GM23338 (cell line): Measurements from ENCODE around the gene CDYL. TPM values are rescaled to one million over a fixed set of nuclear protein-coding genes. Genes with fewer than 3 reads are reported as not detected.

Experiments used
- ATAC-seq: fragments of 200-7000 bp; cut with Tn5 transposase; 3 replicates; pipeline ENCODE4 v1.9.1; 2020
- DNase-seq: peaks from one replicate; pipeline ENCODE4 v3.0.0-alpha.2; 2015; ENCODE audit warnings: low spot score
- H2AFZ ChIP-seq: fragments of 200-600 bp; sonication (generic); 2 replicates; pipeline ENCODE4 v1.8.0; 2016; ENCODE audit warnings: antibody characterized with exemption, mild to moderate bottlenecking, moderate library complexity
- H3F3A ChIP-seq: fragments of 200-600 bp; sonication (generic); replicated peaks from 2 replicates; pipeline ENCODE4 v1.8.0; 2017; ENCODE audit warnings: antibody characterized with exemption, mixed run types, low read depth
- H3K27ac ChIP-seq: fragments of 200-600 bp; sonication (generic); 2 replicates; pipeline ENCODE4 v1.6.1; 2016; ENCODE audit warnings: low read depth
- H3K27me3 ChIP-seq: fragments of 200-600 bp; sonication (generic); 2 replicates; pipeline ENCODE4 v1.8.0; 2016; ENCODE audit warnings: mild to moderate bottlenecking, mixed run types, moderate library complexity; ENCODE audit not compliant: insufficient read depth
- H3K36me3 ChIP-seq: fragments of 200-600 bp; sonication (generic); 2 replicates; pipeline ENCODE4 v1.8.0; 2016; ENCODE audit warnings: mild to moderate bottlenecking; ENCODE audit not compliant: insufficient read depth
- H3K4me1 ChIP-seq: fragments of 200-600 bp; sonication (generic); 2 replicates; pipeline ENCODE4 v1.8.0; 2016; ENCODE audit warnings: mild to moderate bottlenecking, moderate library complexity; ENCODE audit not compliant: insufficient read depth
- H3K4me2 ChIP-seq: fragments of 200-600 bp; sonication (generic); 2 replicates; pipeline ENCODE4 v1.7.1; 2017; ENCODE audit warnings: mixed run types
- H3K4me3 ChIP-seq: fragments of 200-600 bp; sonication (generic); 2 replicates; pipeline ENCODE4 v1.6.1; 2016; ENCODE audit warnings: mixed run types
- H3K79me2 ChIP-seq: fragments of 200-600 bp; sonication (generic); replicated peaks from 2 replicates; pipeline ENCODE4 v1.8.0; 2017; ENCODE audit warnings: mild to moderate bottlenecking; ENCODE audit not compliant: insufficient read depth
- H3K9me2 ChIP-seq: fragments of 200-600 bp; sonication (generic); 2 replicates; pipeline ENCODE4 v1.8.0; 2017; ENCODE audit not compliant: insufficient read depth
- H4K20me1 ChIP-seq: fragments of 200-600 bp; sonication (generic); replicated peaks from 2 replicates; pipeline ENCODE4 v1.8.0; 2017; ENCODE audit warnings: mild to moderate bottlenecking; ENCODE audit not compliant: insufficient read depth
- H3K27ac Mint-ChIP-seq: 2 replicates; pipeline ENCODE4 v1.8.0; 2020; ENCODE audit warnings: inconsistent platforms, mild to moderate bottlenecking, moderate library complexity, mixed read lengths
- H3K27me3 Mint-ChIP-seq: 3 replicates; pipeline ENCODE4 v1.8.0; 2022; ENCODE audit warnings: low read depth, mild to moderate bottlenecking, moderate library complexity, mixed read lengths, inconsistent platforms; ENCODE audit not compliant: insufficient read depth, poor library complexity
- H3K36me3 Mint-ChIP-seq: 3 replicates; pipeline ENCODE4 v1.8.0; 2021; ENCODE audit warnings: low read depth, mild to moderate bottlenecking, inconsistent platforms, moderate library complexity, mixed read lengths
- H3K4me1 Mint-ChIP-seq: 3 replicates; pipeline ENCODE4 v1.8.0; 2020; ENCODE audit warnings: mild to moderate bottlenecking, inconsistent platforms, mixed read lengths
- H3K4me3 Mint-ChIP-seq: 3 replicates; pipeline ENCODE4 v1.8.0; 2021; ENCODE audit warnings: moderate library complexity, mild to moderate bottlenecking, inconsistent platforms, mixed read lengths
- H3K9me3 Mint-ChIP-seq: 3 replicates; pipeline ENCODE4 v1.8.0; 2020; ENCODE audit warnings: moderate library complexity, mild to moderate bottlenecking, inconsistent platforms, mixed read lengths
- CREB1 ChIP-seq: fragments of 250-450 bp; sonication (Bioruptor Pico); IDR thresholded peaks from 2 replicates; pipeline ENCODE4 v1.5.0; 2020; ENCODE audit warnings: low read depth, mild to moderate bottlenecking, moderate library complexity
- EZH2 ChIP-seq: fragments of 200-600 bp; sonication (generic); IDR thresholded peaks from one replicate; pipeline ENCODE4 v1.8.0; 2017; ENCODE audit warnings: antibody characterized with exemption, mild to moderate bottlenecking, low read depth; ENCODE audit not compliant: unreplicated experiment
- STAT1 ChIP-seq: IDR thresholded peaks from one replicate; pipeline ENCODE4 v1.6.1; 2016; ENCODE audit warnings: antibody characterized with exemption; ENCODE audit not compliant: unreplicated experiment
- ZNF114 ChIP-seq: fragments of 250-450 bp; sonication (Bioruptor Pico); IDR thresholded peaks from 2 replicates; pipeline ENCODE4 v1.5.0; 2020; ENCODE audit warnings: mild to moderate bottlenecking, moderate library complexity
- ZNF331 ChIP-seq: fragments of 250-450 bp; sonication (Bioruptor Pico); IDR thresholded peaks from 2 replicates; pipeline ENCODE4 v1.5.0; 2020; ENCODE audit warnings: low read depth, mild to moderate bottlenecking, moderate library complexity
- polyA plus RNA-seq: library from polyadenylated mRNA; unstranded; fragments of >200 nt; fragmentation: Nextera tagmentation; extraction: Ambion mirVana; gene quantifications from 2 replicates; pipeline ENCODE4 v1.2.1, GENCODE V29; 2016
- total RNA-seq: library from RNA; depleted of rRNA; stranded (reverse); fragments of >200 nt; shearing (Covaris generic); gene quantifications from 2 replicates; pipeline ENCODE4 v1.2.3, GENCODE V29; 2014
- TF ChIP-seq, protein P1 (sequence below): IDR thresholded peaks from 2 replicates; pipeline ENCODE4 v1.6.1; 2016; ENCODE audit warnings: antibody characterized with exemption
- TF ChIP-seq, protein P2 (sequence below), 2 experiments: fragments of 200-600 bp in 1 of 2; sonication (generic) in 1 of 2; conservative IDR thresholded peaks; 2 replicates each; pipeline versions ENCODE4 v1.5.1 to v1.6.1; 2016 to 2017; ENCODE audit warnings: antibody characterized with exemption in 2 of 2, low read depth in 2 of 2, mild to moderate bottlenecking in 2 of 2, moderate library complexity in 1 of 2
- TF ChIP-seq, protein P3 (sequence below): IDR thresholded peaks from one replicate; pipeline ENCODE4 v1.6.1; 2018; ENCODE audit warnings: antibody characterized with exemption; ENCODE audit not compliant: unreplicated experiment

CDYL gene
- total and polyA plus RNA-seq, 2 experiments from 2014 or later, result 67.2 to 128 TPM

DNA sequence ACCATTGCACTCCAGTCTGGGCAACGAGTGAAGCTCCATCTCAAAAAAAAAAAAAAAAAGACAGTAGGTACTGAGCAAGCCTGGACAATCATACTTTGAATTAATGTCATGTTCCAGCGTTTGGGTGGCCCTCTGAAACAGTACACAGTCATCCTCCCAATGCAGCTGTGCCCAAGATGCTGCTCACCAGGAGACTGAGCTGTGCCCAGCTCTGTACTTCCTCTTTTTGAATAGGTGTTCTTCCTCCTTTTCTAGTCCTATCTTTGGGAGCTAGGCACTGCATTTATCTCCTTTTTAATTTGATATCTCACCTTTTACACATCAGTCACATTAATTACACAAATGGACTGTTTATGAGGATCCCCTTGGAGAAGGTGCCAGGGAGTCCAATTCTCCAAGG lies 126.2 kb downstream of the CDYL start:
- no peak overlapping the region for H2AFZ ChIP-seq
- no peaks in the 10 kb centered on the region for H3K27me3 ChIP-seq
- H4K20me1 ChIP-seq, result peaks cover 63% of the 10 kb centered on the region
- Mint-ChIP-seq H3K27ac (no peak overlapping the region), H3K9me3 (peaks cover 3% of the 10 kb centered on the region; the same call in 1 of the 3 replicates), H3K27me3 (peaks cover 7% of the 10 kb centered on the region), H3K36me3 (peaks cover 35% of the 10 kb centered on the region), H3K4me1 (peaks cover 54% of the 10 kb centered on the region), H3K4me3 (no peak overlapping the region)
- H3K27ac ChIP-seq, result no peak overlapping the region
- peaks cover 10% of the 10 kb centered on the region for H3K4me1 ChIP-seq
- DNase-seq (no peak), ATAC-seq (no peak)
- peaks cover 98% of the 10 kb centered on the region for H3K79me2 ChIP-seq
- H3K36me3 ChIP-seq, result no peaks in the 10 kb centered on the region
- no peak overlapping the region for H3K4me3 ChIP-seq
- H3K4me2 ChIP-seq, result no peak overlapping the region
- no peaks in the 10 kb centered on the region for H3F3A ChIP-seq
- TF ChIP-seq CREB1 (CRISPR knock-in tag), result no peak
- TF ChIP-seq, protein P1, sequence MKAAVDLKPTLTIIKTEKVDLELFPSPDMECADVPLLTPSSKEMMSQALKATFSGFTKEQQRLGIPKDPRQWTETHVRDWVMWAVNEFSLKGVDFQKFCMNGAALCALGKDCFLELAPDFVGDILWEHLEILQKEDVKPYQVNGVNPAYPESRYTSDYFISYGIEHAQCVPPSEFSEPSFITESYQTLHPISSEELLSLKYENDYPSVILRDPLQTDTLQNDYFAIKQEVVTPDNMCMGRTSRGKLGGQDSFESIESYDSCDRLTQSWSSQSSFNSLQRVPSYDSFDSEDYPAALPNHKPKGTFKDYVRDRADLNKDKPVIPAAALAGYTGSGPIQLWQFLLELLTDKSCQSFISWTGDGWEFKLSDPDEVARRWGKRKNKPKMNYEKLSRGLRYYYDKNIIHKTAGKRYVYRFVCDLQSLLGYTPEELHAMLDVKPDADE, result no peak
- TF ChIP-seq, protein P2, sequence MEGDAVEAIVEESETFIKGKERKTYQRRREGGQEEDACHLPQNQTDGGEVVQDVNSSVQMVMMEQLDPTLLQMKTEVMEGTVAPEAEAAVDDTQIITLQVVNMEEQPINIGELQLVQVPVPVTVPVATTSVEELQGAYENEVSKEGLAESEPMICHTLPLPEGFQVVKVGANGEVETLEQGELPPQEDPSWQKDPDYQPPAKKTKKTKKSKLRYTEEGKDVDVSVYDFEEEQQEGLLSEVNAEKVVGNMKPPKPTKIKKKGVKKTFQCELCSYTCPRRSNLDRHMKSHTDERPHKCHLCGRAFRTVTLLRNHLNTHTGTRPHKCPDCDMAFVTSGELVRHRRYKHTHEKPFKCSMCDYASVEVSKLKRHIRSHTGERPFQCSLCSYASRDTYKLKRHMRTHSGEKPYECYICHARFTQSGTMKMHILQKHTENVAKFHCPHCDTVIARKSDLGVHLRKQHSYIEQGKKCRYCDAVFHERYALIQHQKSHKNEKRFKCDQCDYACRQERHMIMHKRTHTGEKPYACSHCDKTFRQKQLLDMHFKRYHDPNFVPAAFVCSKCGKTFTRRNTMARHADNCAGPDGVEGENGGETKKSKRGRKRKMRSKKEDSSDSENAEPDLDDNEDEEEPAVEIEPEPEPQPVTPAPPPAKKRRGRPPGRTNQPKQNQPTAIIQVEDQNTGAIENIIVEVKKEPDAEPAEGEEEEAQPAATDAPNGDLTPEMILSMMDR (conservative IDR thresholded peaks at IDR 0.05; ENCODE audit: low read depth in 2 of 2), result no peak
- no peaks in the 10 kb centered on the region for H3K9me2 ChIP-seq

DNA sequence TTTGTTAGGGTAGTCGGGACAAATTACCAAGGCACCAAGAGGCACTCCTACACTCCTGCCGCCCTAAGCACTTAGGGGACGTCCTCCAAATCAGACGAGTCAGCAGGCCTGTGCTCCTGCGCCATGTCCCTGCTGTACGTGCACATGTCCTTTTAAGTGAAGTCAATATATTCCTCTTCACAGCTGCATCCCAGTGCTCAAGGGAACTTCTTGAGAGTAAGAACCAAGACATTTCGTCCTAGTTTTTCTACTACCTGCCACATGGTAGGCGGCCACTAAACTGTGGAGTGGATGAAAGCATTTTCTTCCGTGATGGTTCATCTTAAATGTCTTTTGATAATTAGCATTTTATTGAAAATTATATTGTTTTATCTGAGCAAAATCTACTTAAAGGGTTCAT lies 126.9 kb downstream of the CDYL start:
- Mint-ChIP-seq H3K27me3 (peaks cover 10% of the 10 kb centered on the region), H3K36me3 (peaks cover 30% of the 10 kb centered on the region), H3K4me1 (peaks cover 59% of the 10 kb centered on the region), H3K4me3 (no peak overlapping the region), H3K9me3 (peaks cover 3% of the 10 kb centered on the region; the same call in 2 of the 3 replicates), H3K27ac (no peak overlapping the region)
- ATAC-seq (no peak), DNase-seq (no peak)
- H4K20me1 ChIP-seq, result peaks cover 67% of the 10 kb centered on the region
- H3K36me3 ChIP-seq, result no peaks in the 10 kb centered on the region
- no peak overlapping the region for H2AFZ ChIP-seq
- H3K4me1 ChIP-seq, result peaks cover 17% of the 10 kb centered on the region
- H3K4me2 ChIP-seq, result no peak overlapping the region
- H3K27ac ChIP-seq, result no peak overlapping the region; the same call in 1 of the 2 replicates
- no peaks in the 10 kb centered on the region for H3F3A ChIP-seq
- no peaks in the 10 kb centered on the region for H3K9me2 ChIP-seq
- peaks cover 98% of the 10 kb centered on the region for H3K79me2 ChIP-seq
- no peaks in the 10 kb centered on the region for H3K27me3 ChIP-seq
- no peak overlapping the region for H3K4me3 ChIP-seq
- TF ChIP-seq ZNF331 (CRISPR knock-in tag) (no peak), EZH2 (no peak), STAT1 (no peak), ZNF114 (CRISPR knock-in tag) (no peak), CREB1 (CRISPR knock-in tag) (no peak)
- TF ChIP-seq, protein P2 (conservative IDR thresholded peaks at IDR 0.05; ENCODE audit: low read depth in 2 of 2), result no peak
- TF ChIP-seq, protein P3, sequence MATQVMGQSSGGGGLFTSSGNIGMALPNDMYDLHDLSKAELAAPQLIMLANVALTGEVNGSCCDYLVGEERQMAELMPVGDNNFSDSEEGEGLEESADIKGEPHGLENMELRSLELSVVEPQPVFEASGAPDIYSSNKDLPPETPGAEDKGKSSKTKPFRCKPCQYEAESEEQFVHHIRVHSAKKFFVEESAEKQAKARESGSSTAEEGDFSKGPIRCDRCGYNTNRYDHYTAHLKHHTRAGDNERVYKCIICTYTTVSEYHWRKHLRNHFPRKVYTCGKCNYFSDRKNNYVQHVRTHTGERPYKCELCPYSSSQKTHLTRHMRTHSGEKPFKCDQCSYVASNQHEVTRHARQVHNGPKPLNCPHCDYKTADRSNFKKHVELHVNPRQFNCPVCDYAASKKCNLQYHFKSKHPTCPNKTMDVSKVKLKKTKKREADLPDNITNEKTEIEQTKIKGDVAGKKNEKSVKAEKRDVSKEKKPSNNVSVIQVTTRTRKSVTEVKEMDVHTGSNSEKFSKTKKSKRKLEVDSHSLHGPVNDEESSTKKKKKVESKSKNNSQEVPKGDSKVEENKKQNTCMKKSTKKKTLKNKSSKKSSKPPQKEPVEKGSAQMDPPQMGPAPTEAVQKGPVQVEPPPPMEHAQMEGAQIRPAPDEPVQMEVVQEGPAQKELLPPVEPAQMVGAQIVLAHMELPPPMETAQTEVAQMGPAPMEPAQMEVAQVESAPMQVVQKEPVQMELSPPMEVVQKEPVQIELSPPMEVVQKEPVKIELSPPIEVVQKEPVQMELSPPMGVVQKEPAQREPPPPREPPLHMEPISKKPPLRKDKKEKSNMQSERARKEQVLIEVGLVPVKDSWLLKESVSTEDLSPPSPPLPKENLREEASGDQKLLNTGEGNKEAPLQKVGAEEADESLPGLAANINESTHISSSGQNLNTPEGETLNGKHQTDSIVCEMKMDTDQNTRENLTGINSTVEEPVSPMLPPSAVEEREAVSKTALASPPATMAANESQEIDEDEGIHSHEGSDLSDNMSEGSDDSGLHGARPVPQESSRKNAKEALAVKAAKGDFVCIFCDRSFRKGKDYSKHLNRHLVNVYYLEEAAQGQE, result no peak
